GM23248 (cell line): ENCODE results near the gene IVL. TPM values are rescaled to one million over a fixed set of nuclear protein-coding genes. Genes with fewer than 3 reads are reported as not detected.
A peak's percentile ranks its signal among the peaks of the same experiment; 100 is the strongest.

Experiments used
- DNase-seq: peaks from one replicate; pipeline ENCODE4 v3.0.0-alpha.2; 2015
- H2AFZ ChIP-seq: fragments of 200-600 bp; sonication (generic); 2 replicates; pipeline ENCODE4 v1.6.1; 2016; ENCODE audit warnings: antibody characterized with exemption
- H3F3A ChIP-seq: fragments of 200-600 bp; sonication (generic); 2 replicates; pipeline ENCODE4 v1.6.1; 2016; ENCODE audit warnings: mild to moderate bottlenecking, antibody characterized with exemption, mixed run types; ENCODE audit not compliant: insufficient read depth
- H3K27ac ChIP-seq: fragments of 200-600 bp; sonication (generic); 2 replicates; pipeline ENCODE4 v1.5.1; 2016; ENCODE audit warnings: mild to moderate bottlenecking
- H3K27me3 ChIP-seq: fragments of 200-600 bp; sonication (generic); replicated peaks from 2 replicates; pipeline ENCODE4 v1.6.1; 2016; ENCODE audit warnings: mild to moderate bottlenecking; ENCODE audit not compliant: insufficient read depth
- H3K36me3 ChIP-seq: fragments of 200-600 bp; sonication (generic); 2 replicates; pipeline ENCODE4 v1.6.1; 2016; ENCODE audit warnings: low read depth, mild to moderate bottlenecking
- H3K4me1 ChIP-seq: fragments of 200-600 bp; sonication (generic); 2 replicates; pipeline ENCODE4 v1.6.1; 2016; ENCODE audit warnings: mild to moderate bottlenecking; ENCODE audit not compliant: insufficient read depth
- H3K4me2 ChIP-seq: fragments of 200-600 bp; sonication (generic); one replicate; pipeline ENCODE4 v1.6.1; 2016; ENCODE audit warnings: mild to moderate bottlenecking; ENCODE audit not compliant: unreplicated experiment
- H3K4me3 ChIP-seq: fragments of 200-600 bp; sonication (generic); 2 replicates; pipeline ENCODE4 v1.5.1; 2016; ENCODE audit warnings: mild to moderate bottlenecking
- H3K79me2 ChIP-seq: fragments of 200-600 bp; sonication (generic); 2 replicates; pipeline ENCODE4 v1.6.1; 2016; ENCODE audit warnings: mild to moderate bottlenecking; ENCODE audit not compliant: insufficient read depth
- H3K9ac ChIP-seq: fragments of 200-600 bp; sonication (generic); 2 replicates; pipeline ENCODE4 v1.6.1; 2016; ENCODE audit warnings: mild to moderate bottlenecking
- H3K9me2 ChIP-seq: fragments of 200-600 bp; sonication (generic); 2 replicates; pipeline ENCODE4 v1.6.1; 2016; ENCODE audit warnings: mixed run types, mild to moderate bottlenecking, moderate library complexity; ENCODE audit not compliant: insufficient read depth
- H3K9me3 ChIP-seq: fragments of 200-600 bp; sonication (generic); one replicate; pipeline ENCODE4 v1.6.1; 2017; ENCODE audit warnings: low read depth
- H4K20me1 ChIP-seq: fragments of 200-600 bp; sonication (generic); 2 replicates; pipeline ENCODE4 v1.6.0; 2016; ENCODE audit not compliant: insufficient read depth
- EZH2 ChIP-seq: fragments of 200-600 bp; sonication (generic); IDR thresholded peaks from 2 replicates; pipeline ENCODE4 v1.6.1; 2018; ENCODE audit warnings: antibody characterized with exemption, mild to moderate bottlenecking; ENCODE audit not compliant: insufficient read depth, poor library complexity, severe bottlenecking
- EZH2phosphoT487 ChIP-seq: fragments of 200-600 bp; sonication (generic); IDR thresholded peaks from 2 replicates; pipeline ENCODE4 v1.6.1; 2018; ENCODE audit warnings: antibody characterized with exemption, moderate library complexity, mild to moderate bottlenecking, low read depth; ENCODE audit not compliant: insufficient read depth
- WGBS, 2 experiments: methylation state at CpG; one replicate each; pipeline ENCODE4 v1.1.6; 2015 to 2017; ENCODE audit warnings: low lambda C conversion rate in 2 of 2, low coverage in 1 of 2; ENCODE audit errors: missing lambda C conversion rate in 2 of 2; 5-methylcytosine and 5-hydroxymethylcytosine counted together
- in situ Hi-C: fragments of 300-500 bp; cut with MboI; formaldehyde crosslinking; loops from 2 replicates; pipeline ENCODE4 v1.15.0; 2020
- polyA plus RNA-seq: library from polyadenylated mRNA; unstranded; fragments of >200 nt; fragmentation: Nextera tagmentation; extraction: Ambion mirVana; gene quantifications from 2 replicates; pipeline ENCODE4 v1.2.1, GENCODE V29; 2016
- total RNA-seq: library from RNA; depleted of rRNA; stranded (reverse); fragments of >200 nt; shearing (Covaris generic); gene quantifications from 2 replicates; pipeline ENCODE4 v1.2.3, GENCODE V29; 2014

Gene IVL
- total and polyA plus RNA-seq, 2 experiments from 2014 or later, result 0.68 to 0.76 TPM

- no peak overlapping the region for H3K4me3 ChIP-seq
- no peak overlapping the region for H3K27ac ChIP-seq
- DNase-seq, result peak; percentile 6
- in situ Hi-C loops, result no loop called here
- H3K36me3 ChIP-seq, result no peaks in the 10 kb centered on the region
- no peaks in the 10 kb centered on the region for H3K9me2 ChIP-seq
- no peak overlapping the region for H3K4me2 ChIP-seq
- H3K27me3 ChIP-seq, result no peaks in the 10 kb centered on the region
- TF ChIP-seq EZH2 (no peak), EZH2phosphoT487 (no peak)
- H3K79me2 ChIP-seq, result no peaks in the 10 kb centered on the region
- WGBS, 2 experiments, result 21 to 27% methylated on average over 3 of the region's 3 CpGs
- H3F3A ChIP-seq, result peaks cover 24% of the 10 kb centered on the region
- peaks cover 19% of the 10 kb centered on the region for H3K4me1 ChIP-seq
- no peak overlapping the region for H3K9ac ChIP-seq
- H2AFZ ChIP-seq, result no peak overlapping the region
- no peaks in the 10 kb centered on the region for H4K20me1 ChIP-seq
- H3K9me3 ChIP-seq, result no peaks in the 10 kb centered on the region
These were observed 22.3 kb upstream of the IVL start for GRCh38 chr1:152886085-152886484.

- peaks cover 19% of the 10 kb centered on the region for H3K4me1 ChIP-seq
- H3K79me2 ChIP-seq, result no peaks in the 10 kb centered on the region
- no peak overlapping the region for H3K4me3 ChIP-seq
- no peaks in the 10 kb centered on the region for H3K9me3 ChIP-seq
- H3K4me2 ChIP-seq, result no peak overlapping the region
- DNase-seq, result no peak
- H3K9ac ChIP-seq, result no peak overlapping the region
- no peaks in the 10 kb centered on the region for H3K36me3 ChIP-seq
- no peaks in the 10 kb centered on the region for H3K27me3 ChIP-seq
- 53 to 69% methylated on average over 8 of the region's 8 CpGs for WGBS, 2 experiments
- TF ChIP-seq EZH2 (no peak), EZH2phosphoT487 (no peak)
- H3K9me2 ChIP-seq, result no peaks in the 10 kb centered on the region
- H2AFZ ChIP-seq, result no peak overlapping the region
- H3F3A ChIP-seq, result peaks cover 24% of the 10 kb centered on the region
- in situ Hi-C loops, result no loop called here
- H3K27ac ChIP-seq, result no peak overlapping the region
- H4K20me1 ChIP-seq, result no peaks in the 10 kb centered on the region
These were observed 21.5 kb upstream of the IVL start for GRCh38 chr1:152886758-152887409.

GRCh38 chr1:152888126-152888525, 20.2 kb upstream of the IVL start:
- no peak overlapping the region for H2AFZ ChIP-seq
- DNase-seq, result no peak
- in situ Hi-C loops, result no loop called here
- no peak overlapping the region for H3K27ac ChIP-seq
- no peaks in the 10 kb centered on the region for H4K20me1 ChIP-seq
- no peaks in the 10 kb centered on the region for H3K9me3 ChIP-seq
- 60 to 63% methylated on average over 1 of the region's 1 CpG for WGBS, 2 experiments
- no peak overlapping the region for H3K4me3 ChIP-seq
- no peaks in the 10 kb centered on the region for H3K27me3 ChIP-seq
- no peak overlapping the region for H3K4me2 ChIP-seq
- TF ChIP-seq EZH2phosphoT487 (no peak), EZH2 (no peak)
- peaks cover 24% of the 10 kb centered on the region for H3F3A ChIP-seq
- H3K4me1 ChIP-seq, result peaks cover 19% of the 10 kb centered on the region
- no peaks in the 10 kb centered on the region for H3K9me2 ChIP-seq
- H3K79me2 ChIP-seq, result no peaks in the 10 kb centered on the region
- H3K9ac ChIP-seq, result no peak overlapping the region
- no peaks in the 10 kb centered on the region for H3K36me3 ChIP-seq

DNA sequence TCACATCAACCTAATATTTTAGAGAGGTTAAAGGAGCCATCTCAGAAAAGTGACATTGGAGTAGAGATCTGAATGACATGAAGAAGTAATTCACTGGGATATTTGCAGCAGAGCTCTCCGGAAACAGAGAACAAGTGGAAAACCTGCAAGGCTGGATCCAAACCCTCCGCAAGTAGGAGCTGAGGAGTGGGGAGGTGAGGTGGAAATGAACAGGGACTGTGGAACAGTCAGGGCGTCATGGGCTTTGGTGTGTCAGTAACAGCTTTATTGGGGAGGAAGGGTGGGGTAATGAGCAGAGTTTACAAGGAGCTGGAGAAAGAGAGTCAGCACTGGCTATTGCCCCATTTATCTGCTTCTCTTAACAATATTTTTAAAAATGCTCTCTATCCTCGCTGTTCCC, 9.3 kb upstream of the IVL start:
- Histone ChIP-seq H3K9me2 (no peaks in the 10 kb centered on the region), H3K79me2 (no peaks in the 10 kb centered on the region), H3K4me1 (no peaks in the 10 kb centered on the region), H3F3A (no peaks in the 10 kb centered on the region), H3K27ac (no peak overlapping the region), H3K27me3 (no peaks in the 10 kb centered on the region), H3K4me2 (no peak overlapping the region), H4K20me1 (no peaks in the 10 kb centered on the region), H2AFZ (no peak overlapping the region), H3K36me3 (no peaks in the 10 kb centered on the region), H3K9ac (no peak overlapping the region), H3K4me3 (no peak overlapping the region), H3K9me3 (no peaks in the 10 kb centered on the region)
- no peak for TF ChIP-seq EZH2
- TF ChIP-seq EZH2phosphoT487, result no peak
- no peak for DNase-seq
- WGBS, 2 experiments, result 83 to 84% methylated on average over 4 of the region's 4 CpGs
- in situ Hi-C loops, result no loop called here
